ENCODE measurements around the gene SLC35D2.
A peak's percentile ranks its signal among the peaks of the same experiment; 100 is the strongest.

SLC35D2 gene

GRCh38 chr9:96383165-96383942 is at the start of gene SLC35D2:
Gene SLC35D2 (minus strand): TSS chr9:96383711. CDS start chr9:96383634, 77 bp downstream.
- H3K4me3 ChIP-seq (ENCODE audit: low read depth, low read length): peak within 1 kb of the TSS; percentile 58
- TF ChIP-seq CTCF (IDR thresholded peaks at IDR 0.05; ENCODE audit: borderline replicate concordance, insufficient read depth, low read depth, low read length): no peak

- no peak overlapping the region for H3K4me3 ChIP-seq (ENCODE audit: low read depth, low read length)
- TF ChIP-seq CTCF (IDR thresholded peaks at IDR 0.05; ENCODE audit: borderline replicate concordance, insufficient read depth, low read depth, low read length): no peak
These were observed 46.9 kb upstream of the SLC35D2 start for GRCh38 chr9:96430377-96430776.

- no peak overlapping the region for H3K4me3 ChIP-seq (ENCODE audit: low read depth, low read length)
- TF ChIP-seq CTCF (IDR thresholded peaks at IDR 0.05; ENCODE audit: borderline replicate concordance, insufficient read depth, low read depth, low read length): no peak
These were observed 46.2 kb upstream of the SLC35D2 start for GRCh38 chr9:96429732-96430131.

- no peak overlapping the region for H3K4me3 ChIP-seq (ENCODE audit: low read depth, low read length)
These were observed 42.1 kb upstream of the SLC35D2 start for GRCh38 chr9:96425500-96426169.

GRCh38 chr9:96423985-96424336 is 40.5 kb upstream of the SLC35D2 start:
- H3K4me3 ChIP-seq (ENCODE audit: low read depth, low read length): no peak overlapping the region
- no peak for TF ChIP-seq CTCF (IDR thresholded peaks at IDR 0.05; ENCODE audit: borderline replicate concordance, insufficient read depth, low read depth, low read length)

More at GRCh38 chr9:96425500-96426169, 42.1 kb upstream of the SLC35D2 start:
- no peak for TF ChIP-seq CTCF (IDR thresholded peaks at IDR 0.05; ENCODE audit: borderline replicate concordance, insufficient read depth, low read depth, low read length)

GRCh38 chr9:96423322-96423984 is 39.9 kb upstream of the SLC35D2 start:
- TF ChIP-seq CTCF (IDR thresholded peaks at IDR 0.05; ENCODE audit: borderline replicate concordance, insufficient read depth, low read depth, low read length): no peak
- no peak overlapping the region for H3K4me3 ChIP-seq (ENCODE audit: low read depth, low read length)
